Measurements from ENCODE around the gene SCN5A.

Gene SCN5A

GRCh38 chr3:38600551-38600950, 48.9 kb downstream of the SCN5A start:
- no peak for DNase-seq (ENCODE audit: low read depth)

GRCh38 chr3:38599886-38600285, 49.6 kb downstream of the SCN5A start:
- DNase-seq (ENCODE audit: low read depth): no peak

GRCh38 chr3:38598791-38599190, 50.7 kb downstream of the SCN5A start:
- DNase-seq (ENCODE audit: low read depth): no peak

GRCh38 chr3:38597502-38598060, 51.9 kb downstream of the SCN5A start:
- DNase-seq (ENCODE audit: low read depth): no peak

- DNase-seq (ENCODE audit: low read depth): no peak
Measured at GRCh38 chr3:38595393-38595792, 54.1 kb downstream of the SCN5A start.

- DNase-seq (ENCODE audit: low read depth): no peak
Measured at GRCh38 chr3:38590521-38590920, 59.0 kb downstream of the SCN5A start.

- no peak for DNase-seq (ENCODE audit: low read depth)
Measured at GRCh38 chr3:38588995-38589937, 60.2 kb downstream of the SCN5A start.

- no peak for DNase-seq (ENCODE audit: low read depth)
Measured at GRCh38 chr3:38588371-38588971, 61.0 kb downstream of the SCN5A start.

GRCh38 chr3:38587548-38588131, 61.8 kb downstream of the SCN5A start:
- no peak for DNase-seq (ENCODE audit: low read depth)

- DNase-seq (ENCODE audit: low read depth): no peak
Measured at GRCh38 chr3:38586546-38587520, 62.7 kb downstream of the SCN5A start.

GRCh38 chr3:38585791-38586420, 63.6 kb downstream of the SCN5A start:
- DNase-seq (ENCODE audit: low read depth): no peak

GRCh38 chr3:38583688-38584087, 65.8 kb downstream of the SCN5A start:
- DNase-seq (ENCODE audit: low read depth): no peak

GRCh38 chr3:38582941-38583645, 66.4 kb downstream of the SCN5A start:
- no peak for DNase-seq (ENCODE audit: low read depth)

GRCh38 chr3:38582316-38582715, 67.2 kb downstream of the SCN5A start:
- no peak for DNase-seq (ENCODE audit: low read depth)

GRCh38 chr3:38581774-38582173, 67.7 kb downstream of the SCN5A start:
- DNase-seq (ENCODE audit: low read depth): no peak

- DNase-seq (ENCODE audit: low read depth): no peak
Measured at GRCh38 chr3:38580450-38581382, 68.8 kb downstream of the SCN5A start.

- no peak for DNase-seq (ENCODE audit: low read depth)
Measured at GRCh38 chr3:38579551-38580449, 69.7 kb downstream of the SCN5A start.

- DNase-seq (ENCODE audit: low read depth): no peak
Measured at GRCh38 chr3:38579141-38579540, 70.3 kb downstream of the SCN5A start.

Measured in stromal cell of bone marrow (primary cell).